Measurements from ENCODE around the gene SPEG. TPM values are rescaled to one million over a fixed set of nuclear protein-coding genes. Genes with fewer than 3 reads are reported as not detected.

The SPEG gene
- total RNA-seq, 2 donors from 2014 or later: 30.7 to 53.4 TPM

DNA sequence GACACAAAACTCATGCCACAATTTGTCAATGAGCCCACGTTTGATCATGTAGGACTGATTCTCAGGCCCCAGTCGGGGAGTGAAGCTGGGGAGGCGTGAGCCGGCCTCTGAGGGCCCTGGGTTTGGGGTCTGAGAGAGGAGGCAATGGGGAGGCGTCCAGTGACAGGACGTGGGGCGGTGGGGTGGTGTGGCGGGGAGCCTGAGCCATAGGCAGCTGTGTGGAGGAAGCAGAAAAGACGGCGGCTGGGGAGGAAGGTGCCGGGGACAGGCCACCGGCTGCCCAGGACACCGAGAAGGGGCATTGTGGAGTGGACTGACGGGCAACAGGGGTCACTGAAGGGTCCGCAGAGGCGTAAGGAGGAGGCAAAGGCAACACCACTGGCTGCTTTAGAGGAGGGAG, 101.8 kb downstream of the SPEG start:
- no peak overlapping the region for H3K27ac ChIP-seq

DNA sequence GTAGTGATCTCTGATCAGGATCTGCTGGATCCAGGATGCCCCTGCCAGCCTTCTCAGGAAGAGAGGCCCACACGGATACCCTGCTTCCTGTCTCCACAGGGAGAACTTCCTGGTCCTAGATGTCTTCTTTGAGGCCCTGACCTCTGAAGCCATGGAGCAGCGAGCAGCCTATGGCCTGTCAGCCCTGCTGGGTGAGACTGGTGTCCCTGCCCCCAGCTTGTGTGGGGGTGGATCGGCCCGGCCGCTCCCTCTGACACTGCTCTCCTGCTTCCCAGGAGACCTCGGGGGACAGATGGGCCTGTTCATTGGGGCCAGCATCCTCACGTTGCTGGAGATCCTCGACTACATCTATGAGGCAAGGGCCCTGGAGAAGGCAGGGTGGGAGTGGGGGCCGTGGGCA, 102.3 kb downstream of the SPEG start:
- intact Hi-C loops (cut with DNase I): loop anchor here (10.0 kb wide), 1 partner anchor 242 kb away; no protein-coding TSS in a partner anchor
- H3K9me3 ChIP-seq: no peaks in the 10 kb centered on the region
- no peaks in the 10 kb centered on the region for H3K27me3 ChIP-seq (replicated peaks; ENCODE audit: insufficient read depth)
- H3K27ac ChIP-seq: no peak overlapping the region
- peaks cover 4% of the 10 kb centered on the region for H3K4me1 ChIP-seq (replicated peaks)
- no peak for DNase-seq (ENCODE audit: low spot score)
- no peak overlapping the region for H3K4me3 ChIP-seq
- WGBS: 50% methylated on average over 9 of the region's 9 CpGs
- TF ChIP-seq POLR2AphosphoS5 (IDR thresholded peaks at IDR 0.05) (no peak), POLR2A (IDR thresholded peaks at IDR 0.05) (no peak)
- TF ChIP-seq, protein P1, sequence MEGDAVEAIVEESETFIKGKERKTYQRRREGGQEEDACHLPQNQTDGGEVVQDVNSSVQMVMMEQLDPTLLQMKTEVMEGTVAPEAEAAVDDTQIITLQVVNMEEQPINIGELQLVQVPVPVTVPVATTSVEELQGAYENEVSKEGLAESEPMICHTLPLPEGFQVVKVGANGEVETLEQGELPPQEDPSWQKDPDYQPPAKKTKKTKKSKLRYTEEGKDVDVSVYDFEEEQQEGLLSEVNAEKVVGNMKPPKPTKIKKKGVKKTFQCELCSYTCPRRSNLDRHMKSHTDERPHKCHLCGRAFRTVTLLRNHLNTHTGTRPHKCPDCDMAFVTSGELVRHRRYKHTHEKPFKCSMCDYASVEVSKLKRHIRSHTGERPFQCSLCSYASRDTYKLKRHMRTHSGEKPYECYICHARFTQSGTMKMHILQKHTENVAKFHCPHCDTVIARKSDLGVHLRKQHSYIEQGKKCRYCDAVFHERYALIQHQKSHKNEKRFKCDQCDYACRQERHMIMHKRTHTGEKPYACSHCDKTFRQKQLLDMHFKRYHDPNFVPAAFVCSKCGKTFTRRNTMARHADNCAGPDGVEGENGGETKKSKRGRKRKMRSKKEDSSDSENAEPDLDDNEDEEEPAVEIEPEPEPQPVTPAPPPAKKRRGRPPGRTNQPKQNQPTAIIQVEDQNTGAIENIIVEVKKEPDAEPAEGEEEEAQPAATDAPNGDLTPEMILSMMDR (IDR thresholded peaks at IDR 0.05): no peak
- peaks cover 4 to 7% of the 10 kb centered on the region in 2 donors for H3K36me3 ChIP-seq

More for the DNA sequence above, 101.8 kb downstream of the SPEG start:
- Histone ChIP-seq H3K9me3 (no peaks in the 10 kb centered on the region), H3K36me3 (peaks cover 4 to 7% of the 10 kb centered on the region in 2 donors), H3K4me3 (no peak overlapping the region), H3K4me1 (replicated peaks) (no peaks in the 10 kb centered on the region), H3K27me3 (replicated peaks; ENCODE audit: insufficient read depth) (no peaks in the 10 kb centered on the region)
- no peak for DNase-seq (ENCODE audit: low spot score)
- TF ChIP-seq POLR2A (IDR thresholded peaks at IDR 0.05) (no peak), POLR2AphosphoS5 (IDR thresholded peaks at IDR 0.05) (no peak)
- TF ChIP-seq, protein P1 (IDR thresholded peaks at IDR 0.05): no peak
- WGBS: 79% methylated on average over 16 of the region's 16 CpGs
- intact Hi-C loops (cut with DNase I): loop anchor here (10.0 kb wide), 1 partner anchor 242 kb away; no protein-coding TSS in a partner anchor

DNA sequence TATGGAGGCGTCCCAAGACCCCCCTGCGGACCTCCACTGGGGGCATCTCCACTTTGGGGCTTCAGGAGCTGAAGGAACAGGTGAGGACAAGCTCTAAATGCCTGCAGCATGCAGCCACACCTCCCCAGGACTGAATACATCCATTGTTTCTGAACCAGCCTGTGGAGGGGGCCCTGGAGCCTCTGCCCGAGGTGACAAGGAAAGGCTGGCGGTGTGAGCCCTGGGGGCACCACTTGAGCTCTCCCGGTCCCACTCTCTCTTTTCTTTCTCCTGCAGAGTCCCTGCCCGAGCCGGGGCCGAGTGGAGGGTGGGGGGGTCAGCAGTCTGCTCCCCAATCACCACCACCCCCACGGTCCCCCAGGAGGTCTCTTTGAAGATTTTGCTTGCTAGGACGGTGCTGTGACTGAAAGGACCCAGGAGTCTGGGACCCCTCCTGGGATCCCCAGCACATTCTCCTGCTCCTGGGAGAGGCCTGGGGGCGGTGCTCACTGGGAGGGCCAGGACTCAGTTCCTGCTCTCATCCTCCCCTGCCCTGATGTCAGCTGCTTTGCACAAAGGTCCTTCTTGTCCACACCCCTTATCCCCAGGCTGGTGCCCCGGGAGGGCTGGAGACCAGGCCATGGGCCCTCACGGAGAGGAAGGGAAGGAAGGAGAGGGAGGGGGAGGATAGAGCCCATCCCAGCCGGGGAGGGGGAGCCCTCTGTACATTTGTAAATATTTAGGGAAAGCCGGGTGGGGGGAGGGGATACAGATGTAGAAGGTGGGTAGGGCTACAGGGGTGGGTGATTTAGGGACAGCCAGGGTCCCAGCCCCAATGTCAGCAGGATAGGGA, 103.2 kb downstream of the SPEG start:
- no peaks in the 10 kb centered on the region for H3K9me3 ChIP-seq
- H3K4me1 ChIP-seq (replicated peaks): peaks cover 7% of the 10 kb centered on the region
- peaks cover 4 to 7% of the 10 kb centered on the region in 2 donors for H3K36me3 ChIP-seq
- TF ChIP-seq, protein P1 (IDR thresholded peaks at IDR 0.05): no peak
- TF ChIP-seq POLR2AphosphoS5 (IDR thresholded peaks at IDR 0.05) (no peak), POLR2A (IDR thresholded peaks at IDR 0.05) (no peak)
- WGBS: 44% methylated on average over 15 of the region's 15 CpGs
- no peaks in the 10 kb centered on the region for H3K27me3 ChIP-seq (replicated peaks; ENCODE audit: insufficient read depth)
- H3K27ac ChIP-seq: no peak overlapping the region
- intact Hi-C loops (cut with DNase I): loop anchor here (10.0 kb wide), 1 partner anchor 243 kb away; no protein-coding TSS in a partner anchor
- no peak for DNase-seq (ENCODE audit: low spot score)
- H3K4me3 ChIP-seq: no peak overlapping the region

DNA sequence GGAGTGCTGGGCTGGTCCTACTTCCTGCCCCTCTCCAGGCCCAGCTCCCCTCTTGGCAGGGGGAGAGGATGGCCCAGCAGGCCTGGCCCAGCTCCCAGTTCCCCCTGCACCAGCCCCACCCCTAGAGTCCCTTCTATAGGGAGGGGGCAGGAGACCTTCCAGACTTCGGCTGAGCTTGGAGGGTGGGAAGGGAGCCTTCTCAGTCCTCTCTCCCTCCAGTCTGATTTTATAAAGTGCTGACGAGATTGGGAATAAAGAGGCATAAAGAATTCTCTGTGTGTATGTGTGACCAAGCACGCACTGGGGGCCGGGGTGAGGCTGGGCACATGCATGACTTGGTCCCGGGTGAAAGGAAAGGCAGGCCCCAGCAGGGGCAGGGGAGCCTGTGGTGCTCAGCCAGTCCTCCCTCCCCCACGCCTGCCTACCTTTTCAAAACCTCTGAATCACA, 103.9 kb downstream of the SPEG start:
- H3K36me3 ChIP-seq: peaks cover 4 to 7% of the 10 kb centered on the region in 2 donors
- no peaks in the 10 kb centered on the region for H3K27me3 ChIP-seq (replicated peaks; ENCODE audit: insufficient read depth)
- intact Hi-C loops (cut with DNase I): loop anchor here (10.0 kb wide), 1 partner anchor 244 kb away; no protein-coding TSS in a partner anchor
- 27% methylated on average over 6 of the region's 6 CpGs for WGBS
- H3K4me1 ChIP-seq (replicated peaks): peaks cover 7% of the 10 kb centered on the region
- H3K4me3 ChIP-seq: no peak overlapping the region
- DNase-seq (ENCODE audit: low spot score): no peak
- H3K27ac ChIP-seq: no peak overlapping the region
- TF ChIP-seq POLR2AphosphoS5 (IDR thresholded peaks at IDR 0.05) (no peak), POLR2A (IDR thresholded peaks at IDR 0.05) (no peak)
- TF ChIP-seq, protein P1 (IDR thresholded peaks at IDR 0.05): no peak
- H3K9me3 ChIP-seq: no peaks in the 10 kb centered on the region

All from prostate gland (tissue), 2 donors.